ENCODE data around the gene CDK5RAP1.
A peak's percentile ranks its signal among the peaks of the same experiment; 100 is the strongest.

CDK5RAP1 gene

DNA sequence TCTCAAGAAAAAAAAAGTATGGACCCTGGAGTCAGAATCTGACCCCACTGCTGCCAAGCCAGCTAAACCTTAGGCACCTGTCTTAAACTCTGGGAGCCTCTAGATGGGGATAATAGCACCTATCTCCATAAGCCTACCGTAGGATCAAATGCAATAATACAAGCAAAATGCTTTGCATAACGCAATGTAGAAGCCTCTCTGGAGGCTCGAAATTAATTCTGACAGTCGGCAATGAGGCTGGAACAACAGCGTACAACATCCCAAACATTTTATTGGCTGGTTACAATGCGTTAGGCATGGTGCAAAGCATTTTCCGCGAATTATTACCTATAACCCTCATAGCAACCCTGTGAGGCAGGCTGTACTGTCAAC is 521 bp downstream of the CDK5RAP1 start:
- Histone ChIP-seq H3F3A (ENCODE audit: insufficient read depth) (0 out of 2 replicates have a peak, but pooled peaks cover 7% of the 10 kb centered on the region), H3K9me3 (ENCODE audit: insufficient read depth, low read length) (no peaks in the 10 kb centered on the region), H3K79me2 (ENCODE audit: insufficient read depth, low read length) (peaks cover 45% of the 10 kb centered on the region), H3K4me2 (ENCODE audit: low read depth, low read length, poor library complexity, severe bottlenecking) (peak overlapping the region; percentile 80), H2AFZ (ENCODE audit: low read depth, low read length, severe bottlenecking) (peak overlapping the region; percentile 69), H3K9me2 (replicated peaks; ENCODE audit: insufficient read depth, low read length) (no peaks in the 10 kb centered on the region), H3K27me3 (ENCODE audit: low read length) (no peaks in the 10 kb centered on the region), H3K27ac (ENCODE audit: low read depth, low read length) (no peak overlapping the region), H3K36me3 (ENCODE audit: low read length) (no peaks in the 10 kb centered on the region), H4K20me1 (ENCODE audit: low read depth, low read length) (no peaks in the 10 kb centered on the region), H3K9ac (ENCODE audit: low read length) (peak overlapping the region; percentile 74), H3K4me3 (ENCODE audit: insufficient read depth, low read length, poor library complexity, severe bottlenecking) (peak overlapping the region; percentile 86)
- no peak for TF ChIP-seq EZH2phosphoT487 (conservative IDR thresholded peaks at IDR 0.05; ENCODE audit: low read length)
- TF ChIP-seq, protein P1, sequence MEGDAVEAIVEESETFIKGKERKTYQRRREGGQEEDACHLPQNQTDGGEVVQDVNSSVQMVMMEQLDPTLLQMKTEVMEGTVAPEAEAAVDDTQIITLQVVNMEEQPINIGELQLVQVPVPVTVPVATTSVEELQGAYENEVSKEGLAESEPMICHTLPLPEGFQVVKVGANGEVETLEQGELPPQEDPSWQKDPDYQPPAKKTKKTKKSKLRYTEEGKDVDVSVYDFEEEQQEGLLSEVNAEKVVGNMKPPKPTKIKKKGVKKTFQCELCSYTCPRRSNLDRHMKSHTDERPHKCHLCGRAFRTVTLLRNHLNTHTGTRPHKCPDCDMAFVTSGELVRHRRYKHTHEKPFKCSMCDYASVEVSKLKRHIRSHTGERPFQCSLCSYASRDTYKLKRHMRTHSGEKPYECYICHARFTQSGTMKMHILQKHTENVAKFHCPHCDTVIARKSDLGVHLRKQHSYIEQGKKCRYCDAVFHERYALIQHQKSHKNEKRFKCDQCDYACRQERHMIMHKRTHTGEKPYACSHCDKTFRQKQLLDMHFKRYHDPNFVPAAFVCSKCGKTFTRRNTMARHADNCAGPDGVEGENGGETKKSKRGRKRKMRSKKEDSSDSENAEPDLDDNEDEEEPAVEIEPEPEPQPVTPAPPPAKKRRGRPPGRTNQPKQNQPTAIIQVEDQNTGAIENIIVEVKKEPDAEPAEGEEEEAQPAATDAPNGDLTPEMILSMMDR (IDR thresholded peaks at IDR 0.05; ENCODE audit: insufficient read depth, low read length, poor library complexity, severe bottlenecking) = no peak

DNA sequence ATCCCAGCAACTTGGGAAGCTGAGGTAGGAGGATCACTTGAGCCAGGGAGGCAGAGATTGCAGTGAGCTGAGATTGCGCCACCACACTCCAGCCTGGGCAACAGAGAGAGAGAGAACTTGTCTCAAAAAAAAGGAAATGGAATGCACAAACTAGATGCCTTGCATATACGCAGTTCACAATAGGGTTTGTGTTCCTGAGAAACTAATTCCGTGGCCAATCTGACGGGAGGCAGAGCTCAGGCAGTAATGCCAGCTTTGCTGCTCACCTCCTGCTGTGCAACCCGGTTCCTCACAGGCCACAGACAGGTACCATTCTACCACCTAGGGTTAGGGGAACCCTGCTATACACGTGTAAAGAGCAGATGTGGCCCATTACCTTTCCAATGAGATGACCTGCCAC is 1.4 kb downstream of the CDK5RAP1 start:
- Histone ChIP-seq H3K27ac (ENCODE audit: low read depth, low read length) (no peak overlapping the region), H3K4me3 (ENCODE audit: insufficient read depth, low read length, poor library complexity, severe bottlenecking) (no peak overlapping the region), H4K20me1 (ENCODE audit: low read depth, low read length) (no peaks in the 10 kb centered on the region), H3K9me2 (replicated peaks; ENCODE audit: insufficient read depth, low read length) (no peaks in the 10 kb centered on the region), H3K36me3 (ENCODE audit: low read length) (no peaks in the 10 kb centered on the region), H2AFZ (ENCODE audit: low read depth, low read length, severe bottlenecking) (no peak overlapping the region), H3K4me2 (ENCODE audit: low read depth, low read length, poor library complexity, severe bottlenecking) (peak overlapping the region; percentile 80), H3K9me3 (ENCODE audit: insufficient read depth, low read length) (no peaks in the 10 kb centered on the region), H3K9ac (ENCODE audit: low read length) (peak overlapping the region; percentile 74), H3K27me3 (ENCODE audit: low read length) (no peaks in the 10 kb centered on the region), H3F3A (ENCODE audit: insufficient read depth) (0 out of 2 replicates have a peak, but pooled peaks cover 7% of the 10 kb centered on the region), H3K79me2 (ENCODE audit: insufficient read depth, low read length) (peaks cover 45% of the 10 kb centered on the region)
- TF ChIP-seq EZH2phosphoT487 (conservative IDR thresholded peaks at IDR 0.05; ENCODE audit: low read length) = no peak
- TF ChIP-seq, protein P1 (IDR thresholded peaks at IDR 0.05; ENCODE audit: insufficient read depth, low read length, poor library complexity, severe bottlenecking) = no peak

DNA sequence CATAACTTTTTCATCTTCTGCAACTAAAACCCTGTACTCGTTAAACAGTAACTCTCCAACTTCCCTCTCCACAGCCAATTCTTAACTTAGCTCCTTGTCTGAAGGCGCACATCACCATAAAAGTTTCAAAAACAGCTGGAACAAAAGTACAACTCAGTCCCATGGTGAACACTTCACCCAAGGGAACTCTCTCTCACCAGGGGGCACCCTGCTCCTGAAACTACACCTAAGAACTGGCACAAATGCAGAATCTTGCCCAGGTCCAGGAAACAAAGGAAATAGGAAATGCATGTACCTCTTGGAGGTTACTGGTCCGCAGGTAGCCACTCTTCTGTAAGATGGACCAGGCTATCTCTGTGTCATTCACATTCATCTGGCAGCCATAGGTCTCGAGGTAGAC is 6.6 kb downstream of the CDK5RAP1 start:
- Histone ChIP-seq H2AFZ (ENCODE audit: low read depth, low read length, severe bottlenecking) (no peak overlapping the region), H3F3A (ENCODE audit: insufficient read depth) (no peaks in the 10 kb centered on the region), H3K9me3 (ENCODE audit: insufficient read depth, low read length) (no peaks in the 10 kb centered on the region), H4K20me1 (ENCODE audit: low read depth, low read length) (no peaks in the 10 kb centered on the region), H3K36me3 (ENCODE audit: low read length) (peaks cover 11% of the 10 kb centered on the region; the same call in 1 of the 2 replicates), H3K4me3 (ENCODE audit: insufficient read depth, low read length, poor library complexity, severe bottlenecking) (no peak overlapping the region), H3K27ac (ENCODE audit: low read depth, low read length) (no peak overlapping the region), H3K4me2 (ENCODE audit: low read depth, low read length, poor library complexity, severe bottlenecking) (no peak overlapping the region), H3K27me3 (ENCODE audit: low read length) (no peaks in the 10 kb centered on the region), H3K79me2 (ENCODE audit: insufficient read depth, low read length) (peaks cover 25% of the 10 kb centered on the region), H3K9me2 (replicated peaks; ENCODE audit: insufficient read depth, low read length) (no peaks in the 10 kb centered on the region), H3K9ac (ENCODE audit: low read length) (no peak overlapping the region)
- TF ChIP-seq, protein P1 (IDR thresholded peaks at IDR 0.05; ENCODE audit: insufficient read depth, low read length, poor library complexity, severe bottlenecking) = no peak
- no peak for TF ChIP-seq EZH2phosphoT487 (conservative IDR thresholded peaks at IDR 0.05; ENCODE audit: low read length)

Measured in SU-DHL-6 (cell line).